Epithelial cell of prostate (primary cell): ENCODE results near the gene TENM4.

Experiments
- DNase-seq: peaks from one replicate; pipeline ENCODE4 v3.0.0-alpha.2; 2011; ENCODE audit warnings: low read depth, low spot score
- H3K27ac ChIP-seq: fragments of 450-650 bp; 2 replicates; pipeline ENCODE4 v1.5.1; 2017; ENCODE audit warnings: mild to moderate bottlenecking

Gene TENM4

DNA sequence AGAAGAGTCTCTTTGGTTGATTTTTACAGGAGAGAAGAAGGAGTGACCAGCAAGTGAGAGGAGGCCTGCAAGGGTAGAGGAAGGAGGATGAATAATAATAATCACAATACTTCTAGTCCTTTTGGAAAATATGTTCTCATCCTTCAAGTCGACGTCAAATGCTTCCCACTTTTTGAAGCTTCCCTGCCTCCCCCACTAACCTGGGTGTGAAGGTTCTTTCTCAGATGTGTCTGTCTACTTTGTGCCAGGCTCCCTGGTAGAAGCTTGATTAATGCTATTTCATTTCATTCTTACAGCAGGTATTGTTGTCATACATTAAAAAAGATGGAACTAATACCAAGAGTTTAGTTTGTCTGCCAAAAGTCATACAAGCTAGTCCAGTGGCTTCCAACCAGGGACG, 17.1 kb downstream of the TENM4 start:
- no peak overlapping the region for H3K27ac ChIP-seq
- DNase-seq, result no peak

DNA sequence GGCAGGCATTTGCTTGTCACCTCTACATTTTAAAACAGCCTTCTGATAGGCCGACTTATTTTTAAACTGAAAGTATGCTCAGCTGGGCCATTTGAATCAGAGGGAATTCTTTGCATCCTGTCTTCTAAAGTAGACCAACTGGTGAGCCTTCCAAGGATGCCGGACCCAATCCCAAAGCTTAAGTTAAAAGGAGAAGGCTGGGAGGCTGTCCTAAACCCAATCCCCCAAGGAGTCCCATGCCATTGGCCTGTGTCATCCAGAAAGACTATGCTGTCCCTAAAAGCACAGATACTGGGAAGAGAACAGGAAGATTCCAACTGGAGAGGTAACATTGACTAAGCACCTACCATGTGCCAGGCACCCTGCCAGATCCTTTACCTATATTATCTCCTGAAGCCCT, 18.0 kb downstream of the TENM4 start:
- DNase-seq, result no peak
- H3K27ac ChIP-seq, result no peak overlapping the region

DNA sequence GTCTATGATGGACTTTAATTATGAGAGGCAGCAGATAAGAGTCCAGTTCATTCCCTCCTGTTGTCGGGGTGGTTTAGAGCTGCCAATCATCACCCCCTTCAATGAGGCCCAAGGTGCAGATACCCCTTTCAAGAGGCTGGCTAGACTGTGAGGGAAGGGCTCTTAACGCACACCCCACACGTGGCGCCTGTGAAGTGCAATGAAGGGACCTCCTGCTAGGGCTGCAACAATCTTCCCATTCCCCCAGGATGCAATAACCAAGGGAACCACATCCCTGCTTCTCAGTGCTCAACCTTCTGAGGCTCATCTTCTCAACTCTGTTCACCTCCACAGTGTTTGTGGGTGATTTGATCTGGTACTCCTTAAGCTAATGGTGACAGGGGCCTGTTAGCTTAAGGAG, 19.0 kb downstream of the TENM4 start:
- DNase-seq, result no peak
- no peak overlapping the region for H3K27ac ChIP-seq

DNA sequence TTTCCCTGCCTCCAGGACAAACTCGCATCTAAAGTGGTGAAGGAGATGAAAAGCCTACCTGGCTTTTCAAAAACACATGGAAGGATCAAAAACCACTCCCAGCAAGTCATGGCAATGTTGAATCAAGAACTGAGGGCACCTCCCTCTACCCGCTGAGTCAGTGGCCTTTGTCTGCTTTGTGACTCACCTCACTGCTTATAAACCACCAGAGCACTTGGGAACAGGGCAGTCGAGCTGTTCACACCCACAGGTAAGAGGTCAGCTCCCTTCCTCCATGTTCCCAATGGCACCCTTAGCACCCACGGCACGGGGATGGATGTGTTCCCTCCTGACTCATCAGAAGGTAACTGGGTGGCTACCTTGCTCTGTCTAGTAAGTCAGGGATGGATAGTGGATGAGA, 21.7 kb downstream of the TENM4 start:
- DNase-seq, result peak; percentile 98
- H3K27ac ChIP-seq, result peak overlapping the region; percentile 83

DNA sequence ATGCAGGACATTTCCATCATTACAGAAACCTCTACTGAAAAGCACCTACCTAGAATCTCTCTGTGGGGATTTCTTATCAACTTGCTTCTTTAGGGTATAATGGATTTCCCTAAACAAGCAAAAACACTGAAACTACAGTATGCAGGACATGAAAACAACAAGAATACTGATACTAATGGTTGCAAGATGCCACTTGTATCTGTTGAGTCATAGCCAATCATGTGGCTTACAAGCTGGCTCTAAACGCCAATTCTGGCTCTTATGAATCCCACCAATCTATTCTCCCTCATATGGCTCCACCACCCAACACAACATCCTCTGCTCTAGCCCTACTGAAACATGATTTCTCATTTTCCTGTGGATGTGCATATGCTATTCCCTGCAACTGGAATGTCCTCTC, 22.6 kb downstream of the TENM4 start:
- DNase-seq, result peak; percentile 81
- peak overlapping the region; percentile 83 for H3K27ac ChIP-seq

DNA sequence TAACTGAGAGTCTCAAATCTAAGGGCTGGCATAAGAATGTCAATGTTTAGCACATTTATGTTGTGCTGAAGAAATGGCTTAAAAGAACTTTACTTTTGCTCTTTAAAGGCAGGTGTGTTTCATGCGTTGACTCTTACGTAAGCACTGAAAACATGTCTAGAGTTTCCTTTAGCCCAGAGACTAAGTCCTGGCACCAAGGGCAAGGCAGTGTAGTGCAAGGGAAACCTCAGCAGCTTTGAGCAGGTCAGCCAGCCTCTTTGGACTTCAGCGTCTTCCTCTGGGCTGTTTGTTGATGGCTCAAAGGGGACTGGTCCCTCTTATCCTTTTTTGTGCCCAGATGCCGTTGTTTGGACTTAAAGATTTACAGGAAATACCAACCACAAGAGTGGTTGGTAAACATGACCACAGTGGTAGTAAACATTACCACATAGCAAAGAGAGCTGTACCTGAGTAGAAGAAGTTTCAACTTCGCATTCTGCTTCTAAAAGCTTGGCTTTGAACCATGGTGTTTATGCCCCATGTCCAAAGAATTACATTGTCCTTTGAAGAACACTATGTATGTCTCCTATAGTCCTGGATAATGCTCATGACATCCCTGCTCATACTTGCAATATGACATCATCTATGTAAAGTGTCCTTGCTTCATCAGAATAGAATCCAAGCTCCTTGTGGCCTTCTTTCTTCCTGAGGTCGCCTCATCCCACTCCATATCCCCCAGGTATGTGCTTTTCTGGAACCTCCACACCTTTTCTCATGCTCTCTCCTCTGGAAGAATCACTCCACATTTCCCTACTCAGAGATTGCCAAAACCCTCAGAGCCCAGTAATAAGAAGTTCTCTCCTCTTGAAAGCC, 23.5 kb downstream of the TENM4 start:
- DNase-seq, result no peak
- H3K27ac ChIP-seq, result peak overlapping the region; percentile 83

DNA sequence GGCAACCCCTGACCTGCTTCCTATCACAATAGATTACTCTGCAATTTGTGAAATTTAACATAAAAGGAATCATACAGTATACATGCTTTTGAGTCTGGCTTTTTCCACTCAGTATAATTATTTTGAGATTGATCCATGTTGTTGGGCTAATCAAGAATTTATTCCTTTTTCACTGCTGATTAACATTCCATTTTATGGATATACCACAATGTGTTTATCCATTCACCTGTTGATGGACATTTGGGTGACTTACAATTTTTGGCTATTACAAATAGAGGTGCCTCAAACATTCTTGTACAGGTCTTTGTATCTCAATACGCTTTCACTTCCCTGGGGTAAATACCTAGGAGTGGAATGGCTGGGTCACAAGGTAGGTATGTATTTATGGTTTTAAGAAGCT, 24.9 kb downstream of the TENM4 start:
- no peak for DNase-seq
- peak overlapping the region; percentile 87 for H3K27ac ChIP-seq

DNA sequence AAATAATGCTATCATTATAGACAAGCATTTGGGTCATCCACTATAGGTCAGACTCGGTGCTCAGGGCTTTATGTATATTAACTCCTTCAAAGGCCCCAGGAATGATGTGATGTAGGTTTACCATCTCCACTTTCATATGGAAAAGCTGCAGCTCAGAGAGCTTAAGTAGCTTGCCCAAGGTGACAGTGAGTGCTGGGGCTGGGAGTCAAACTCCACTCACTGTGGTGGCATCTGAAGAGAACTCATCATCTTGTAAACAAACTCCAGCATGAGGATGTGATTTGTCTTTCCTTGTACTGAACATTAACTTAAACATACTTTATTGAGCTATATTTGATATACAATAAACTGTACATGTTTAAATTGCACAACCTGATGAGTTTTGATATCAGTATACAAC, 25.4 kb downstream of the TENM4 start:
- H3K27ac ChIP-seq, result peak overlapping the region; percentile 87

DNA sequence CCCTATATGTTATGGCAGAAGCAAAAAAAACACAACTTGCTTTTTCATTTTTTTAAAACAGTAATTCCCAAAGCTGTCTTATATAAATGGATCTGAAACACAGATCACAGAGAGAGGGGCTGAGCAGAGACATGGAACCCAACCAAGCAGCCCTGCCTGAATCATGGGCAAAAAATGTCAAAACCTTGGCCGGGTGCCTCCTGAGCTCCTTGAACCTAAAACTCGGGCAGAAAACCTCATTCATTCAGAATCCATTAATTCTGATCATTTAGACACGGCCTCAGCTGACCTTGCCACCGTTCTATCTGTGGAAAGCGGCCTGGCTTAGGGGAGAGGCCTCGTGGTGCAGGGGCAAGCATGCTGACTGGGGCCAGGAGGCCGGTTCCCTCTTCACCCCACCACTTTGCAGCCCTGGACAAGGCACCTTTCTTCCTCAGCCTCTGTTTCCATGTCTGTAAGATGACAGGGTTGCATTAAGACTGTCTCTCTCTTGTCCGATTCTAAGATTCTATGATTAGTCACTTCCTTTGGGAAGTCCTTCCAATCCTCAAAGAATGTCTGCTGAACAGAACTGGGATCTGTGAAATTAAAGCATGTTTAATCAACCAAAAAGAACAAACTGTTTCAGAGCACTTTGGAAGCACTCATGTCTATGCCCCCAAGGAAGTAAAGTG, 26.0 kb downstream of the TENM4 start:
- DNase-seq, result no peak
- H3K27ac ChIP-seq, result peak overlapping the region; percentile 87

More for the DNA sequence above, 25.4 kb downstream of the TENM4 start:
- DNase-seq, result no peak

DNA sequence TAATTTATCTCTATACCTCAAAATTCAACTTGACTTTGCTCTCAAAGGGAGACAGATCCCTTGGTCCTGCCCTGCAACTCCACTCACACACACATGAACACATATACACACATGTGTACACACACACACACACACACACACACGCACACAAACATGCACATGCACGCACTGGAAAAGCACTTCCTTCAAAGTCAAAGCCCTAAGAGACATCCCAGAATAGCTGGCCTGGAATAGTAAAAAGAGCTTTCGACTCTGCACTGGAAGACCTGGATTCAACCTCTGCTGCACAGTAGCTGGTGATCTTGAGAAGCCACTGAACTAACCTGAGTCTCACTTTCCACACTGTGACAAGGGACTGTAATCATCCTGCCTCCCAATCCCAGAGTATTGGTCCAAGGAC, 26.8 kb downstream of the TENM4 start:
- DNase-seq, result no peak

DNA sequence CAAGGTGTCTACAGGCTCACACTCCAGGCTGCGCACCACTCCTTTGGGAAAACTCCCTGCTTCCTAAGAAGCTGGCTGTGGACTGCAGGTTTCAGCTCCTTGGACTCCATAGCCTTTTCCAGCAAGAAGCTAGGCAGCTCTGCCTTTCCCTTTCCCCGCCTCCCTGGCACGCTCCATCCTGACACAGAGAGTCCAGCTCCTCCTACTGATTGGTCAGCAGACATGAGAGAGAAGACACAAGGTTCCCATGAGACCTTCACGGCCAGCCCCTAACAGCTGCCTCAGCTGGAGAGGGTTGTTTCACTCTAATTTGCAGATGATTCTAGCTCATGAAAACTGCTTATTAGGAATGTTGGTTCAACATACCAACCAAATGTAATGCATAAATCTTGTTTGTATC, 27.6 kb downstream of the TENM4 start:
- no peak for DNase-seq
- H3K27ac ChIP-seq, result peak overlapping the region; percentile 87

More for the DNA sequence above, 26.8 kb downstream of the TENM4 start:
- H3K27ac ChIP-seq, result peak overlapping the region; percentile 87

DNA sequence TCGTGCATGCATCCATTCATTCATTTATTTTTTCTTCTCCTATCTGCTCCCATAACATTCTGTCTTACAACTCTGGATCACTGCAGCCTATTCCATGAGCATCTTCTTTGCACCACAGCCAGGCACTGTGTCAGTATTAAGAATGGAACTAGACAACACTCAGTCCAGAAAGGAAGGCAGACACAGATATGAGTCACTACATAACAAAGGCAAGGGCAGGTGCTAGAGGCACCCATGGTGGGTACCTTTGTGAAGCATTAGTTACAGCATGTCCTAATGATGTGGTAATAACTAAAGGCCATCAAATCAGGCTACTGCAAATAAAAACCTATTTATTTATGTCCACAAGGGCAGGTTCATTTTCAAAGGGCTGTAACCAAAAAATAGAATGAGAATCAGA, 28.1 kb downstream of the TENM4 start:
- peak overlapping the region; percentile 87 for H3K27ac ChIP-seq

DNA sequence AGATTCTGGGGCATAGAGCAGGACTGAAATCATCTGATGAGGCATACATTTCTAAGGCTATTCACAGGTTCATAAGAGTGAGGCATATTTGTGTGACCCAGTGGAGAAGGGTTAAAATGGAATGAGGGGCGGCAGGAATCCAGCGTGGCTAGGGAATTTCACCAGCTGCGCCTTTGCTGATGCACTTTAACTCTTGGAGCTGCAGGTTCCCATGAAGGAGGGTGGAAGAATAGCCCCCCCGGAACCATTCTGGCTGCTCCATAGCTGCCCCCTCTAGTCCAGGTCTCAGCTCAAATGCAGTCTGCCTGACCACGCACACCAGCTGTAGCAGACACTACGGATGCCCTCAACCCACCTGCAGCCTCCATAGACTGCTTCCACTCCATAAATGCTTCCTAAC, 31.5 kb downstream of the TENM4 start:
- no peak overlapping the region for H3K27ac ChIP-seq
- no peak for DNase-seq

More for the DNA sequence above, 28.1 kb downstream of the TENM4 start:
- peak; percentile 51 for DNase-seq

DNA sequence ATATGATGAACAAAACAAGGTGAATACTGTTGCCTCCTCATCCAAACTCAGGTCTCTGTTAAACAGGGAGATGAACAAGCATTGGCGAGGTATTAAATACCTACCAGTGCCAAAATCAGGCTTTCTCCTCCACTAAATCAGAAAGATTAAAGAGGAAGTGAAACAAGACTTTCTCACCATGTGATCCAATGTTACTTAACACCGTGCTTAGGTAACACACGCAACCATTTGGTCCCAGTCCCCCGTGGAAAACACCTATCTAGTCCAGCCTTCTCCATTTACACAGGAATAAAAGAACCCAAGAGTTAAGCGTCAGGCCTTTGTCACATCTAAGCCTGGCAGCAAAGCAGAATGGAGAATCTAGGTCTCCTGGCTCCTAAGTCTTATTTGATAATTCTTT, 34.5 kb downstream of the TENM4 start:
- DNase-seq, result no peak
- H3K27ac ChIP-seq, result no peak overlapping the region

DNA sequence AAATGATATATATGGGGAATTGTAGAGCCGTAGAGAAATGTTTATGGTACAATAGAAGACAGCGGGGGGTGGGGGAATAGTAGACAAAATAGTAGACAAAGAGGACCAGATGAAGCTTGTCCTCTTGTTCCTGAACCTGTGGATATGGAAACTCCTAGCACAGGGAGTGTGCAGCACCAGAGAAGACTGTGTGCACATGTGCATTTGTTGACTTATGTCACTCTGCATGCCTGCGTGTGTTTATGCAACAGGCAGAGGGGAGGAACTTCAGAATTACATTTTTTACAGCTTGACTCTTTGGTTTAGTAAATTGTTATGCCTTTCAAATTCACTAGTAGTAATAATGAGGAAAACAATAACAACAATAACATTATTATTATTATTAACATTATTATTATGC, 36.0 kb downstream of the TENM4 start:
- H3K27ac ChIP-seq, result no peak overlapping the region
- no peak for DNase-seq

DNA sequence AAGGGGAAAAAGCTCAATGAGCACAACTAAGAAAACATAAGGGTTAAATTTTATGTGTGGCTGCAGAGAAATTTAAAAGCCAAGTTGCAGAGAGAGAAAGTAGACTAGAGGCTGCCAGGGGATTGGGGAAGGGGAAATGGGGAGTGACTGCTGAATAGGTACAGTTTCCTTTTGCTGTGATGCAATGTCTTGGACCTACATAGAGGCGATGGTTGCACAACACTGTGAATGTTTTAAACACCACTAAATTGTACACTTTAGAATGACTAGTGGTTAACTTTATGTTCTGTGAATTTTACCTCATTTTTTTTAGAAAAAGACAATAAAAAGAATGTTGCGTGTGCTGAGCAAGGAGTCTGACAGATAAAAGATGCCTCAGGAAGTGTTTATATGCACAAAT, 36.5 kb downstream of the TENM4 start:
- H3K27ac ChIP-seq, result no peak overlapping the region
- DNase-seq, result no peak

DNA sequence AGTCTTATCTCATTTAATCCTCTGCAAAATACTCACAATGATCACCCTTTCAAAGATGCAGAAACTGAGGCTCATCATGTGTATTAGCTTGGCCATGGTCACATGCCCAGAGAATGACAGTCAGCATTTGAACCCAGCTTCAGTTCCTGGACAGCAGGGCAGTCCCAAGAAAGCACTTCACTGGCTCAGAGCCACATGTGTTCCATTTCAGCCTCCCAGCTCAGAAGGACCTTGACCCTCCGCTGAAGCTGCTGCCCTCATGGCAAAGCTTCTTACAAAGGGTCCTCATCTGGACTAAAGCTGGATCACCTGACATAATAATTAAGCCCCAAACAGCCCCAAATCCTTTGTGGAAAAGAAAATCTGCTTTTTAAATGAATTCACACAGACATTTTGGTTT, 37.0 kb downstream of the TENM4 start:
- H3K27ac ChIP-seq, result no peak overlapping the region
- DNase-seq, result no peak

DNA sequence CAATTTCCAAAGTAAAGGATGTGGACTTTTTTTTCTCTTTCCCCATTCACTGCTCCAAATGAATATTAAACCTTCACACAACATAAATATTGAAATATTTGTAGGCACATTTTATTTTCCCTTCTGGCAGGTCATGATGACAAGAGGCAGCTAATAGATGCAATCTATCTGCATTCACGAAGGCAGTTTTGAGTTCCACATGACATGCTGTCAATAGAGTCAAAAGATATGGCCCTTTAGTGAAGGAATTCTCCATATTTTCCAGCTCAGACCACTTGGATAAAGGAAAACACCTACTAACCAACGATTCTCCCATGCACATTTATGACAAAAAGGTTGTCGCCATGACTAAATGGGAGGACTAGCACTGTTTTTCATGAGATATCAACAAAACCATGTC, 37.9 kb downstream of the TENM4 start:
- DNase-seq, result no peak
- H3K27ac ChIP-seq, result no peak overlapping the region

DNA sequence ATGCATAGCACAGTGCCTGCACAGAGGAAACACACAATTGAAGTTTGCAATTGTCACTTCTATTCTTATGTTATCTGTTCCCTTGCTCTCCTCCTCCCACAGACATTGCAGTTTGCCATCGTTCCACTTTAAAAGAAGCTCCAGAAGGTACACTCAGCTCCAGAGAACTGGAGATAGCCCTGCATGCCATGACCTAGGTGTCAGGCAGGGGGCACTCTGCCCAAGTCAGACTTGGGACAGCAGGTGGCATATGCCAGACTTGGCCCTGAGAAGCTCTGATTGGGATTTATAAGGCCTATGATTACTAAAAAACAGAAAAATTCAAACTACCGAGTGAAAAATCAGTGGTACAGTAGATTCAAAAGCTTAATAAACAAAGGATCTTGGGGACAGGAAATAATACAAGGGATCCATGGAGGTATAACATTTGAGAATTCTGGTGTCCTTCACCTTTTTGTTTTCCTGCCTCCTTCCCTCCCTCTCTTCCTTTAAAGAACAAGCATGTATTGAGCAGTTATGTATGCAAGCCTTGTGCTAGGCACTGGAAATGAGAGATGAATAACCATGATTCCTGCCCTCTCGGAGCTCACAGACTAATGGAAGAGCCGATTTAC, 40.0 kb downstream of the TENM4 start:
- no peak for DNase-seq

DNA sequence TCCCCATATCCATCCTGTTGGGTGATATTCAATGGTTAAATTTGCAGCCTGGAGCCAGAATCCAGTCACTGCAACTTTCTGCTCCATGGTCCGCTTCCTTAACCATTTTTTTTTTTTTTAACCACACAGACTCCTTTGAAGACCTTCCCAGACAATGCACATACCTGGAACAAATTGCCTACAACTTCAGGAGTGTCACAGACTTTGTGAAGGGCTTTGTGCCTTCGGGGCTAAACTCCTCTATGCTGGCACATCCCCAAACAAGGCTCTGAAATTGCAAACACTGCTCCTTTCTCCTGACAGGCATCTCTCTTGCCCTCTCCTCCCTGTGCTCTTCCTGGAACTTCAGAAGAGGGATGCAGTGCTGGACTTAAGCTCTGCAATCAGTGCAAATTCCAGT, 40.6 kb downstream of the TENM4 start:
- no peak for DNase-seq
- H3K27ac ChIP-seq, result no peak overlapping the region

More for the DNA sequence above, 40.0 kb downstream of the TENM4 start:
- H3K27ac ChIP-seq, result no peak overlapping the region

DNA sequence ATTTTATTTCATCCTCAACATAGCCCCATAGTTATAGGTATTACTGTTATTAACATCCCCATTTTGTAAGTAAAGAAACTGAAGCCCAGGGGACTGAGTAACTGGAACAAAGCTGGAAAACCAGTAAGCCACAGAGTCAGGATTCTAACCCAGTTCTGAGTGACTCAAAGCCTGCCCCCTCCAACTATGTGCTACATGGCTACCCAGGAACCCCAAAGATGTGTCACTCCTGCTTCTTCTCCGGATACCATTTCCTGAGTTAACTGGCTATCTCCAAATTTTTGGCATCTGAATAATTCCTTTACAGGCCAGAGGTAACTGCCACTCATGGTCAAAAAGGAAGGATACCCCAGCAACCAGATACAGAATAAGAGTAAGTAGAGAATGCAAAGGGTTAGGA, 43.6 kb downstream of the TENM4 start:
- no peak overlapping the region for H3K27ac ChIP-seq
- no peak for DNase-seq
